ENCODE measurements around the gene TSC2.

- TF ChIP-seq POLR2AphosphoS5 (IDR thresholded peaks at IDR 0.05) (no peak), POLR2A (IDR thresholded peaks at IDR 0.05) (no peak)
Measured at GRCh38 chr16:2121853-2122252, 74.1 kb downstream of the TSC2 start.

All from upper lobe of left lung (tissue), 4 donors.